Non-pigmented ciliary epithelial cell (primary cell): ENCODE results near the gene ZSCAN21.

Experiments used
- DNase-seq: peaks from one replicate; pipeline ENCODE4 v3.0.0-alpha.2; 2010; ENCODE audit warnings: low read depth

Gene ZSCAN21

GRCh38 chr7:100079024-100079560, 29.5 kb downstream of the ZSCAN21 start:
- DNase-seq, result no peak

DNA sequence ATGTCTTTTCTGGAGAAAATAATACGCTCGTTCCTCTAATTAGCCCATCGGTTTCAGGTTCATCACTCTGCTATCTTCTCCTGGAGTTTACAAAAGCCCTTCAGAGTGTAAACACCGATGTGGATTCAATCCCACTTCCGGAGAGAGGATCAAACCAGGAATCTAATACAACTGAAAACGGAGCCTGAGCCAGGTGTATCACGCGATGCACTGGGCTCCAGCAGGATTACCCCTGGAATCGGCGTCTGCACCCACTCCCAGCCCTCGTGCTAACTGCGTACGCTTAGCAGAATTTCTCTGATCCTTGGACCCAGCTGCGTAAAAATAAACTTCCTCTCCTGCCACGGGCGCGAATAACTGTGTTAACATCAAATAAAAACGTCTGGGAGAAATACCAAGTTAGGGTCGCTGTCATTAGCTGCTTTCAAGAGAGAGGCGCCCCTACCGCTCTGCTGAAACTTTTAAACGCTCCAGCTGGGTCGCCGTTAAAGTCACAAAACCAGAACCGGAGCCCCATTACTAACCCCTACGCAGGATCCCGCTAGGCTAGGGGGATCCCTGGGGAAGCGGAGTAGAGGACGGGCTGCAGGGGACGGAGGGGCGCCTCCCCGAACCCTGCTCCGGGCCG, 31.4 kb downstream of the ZSCAN21 start:
- no peak for DNase-seq

GRCh38 chr7:100081535-100082102, 32.0 kb downstream of the ZSCAN21 start, which contains the start of gene ZNF3:
Gene ZNF3 (minus strand): TSS chr7:100081723. CDS start chr7:100077357, 4,366 bp downstream.
- peak; percentile 98 for DNase-seq

DNA sequence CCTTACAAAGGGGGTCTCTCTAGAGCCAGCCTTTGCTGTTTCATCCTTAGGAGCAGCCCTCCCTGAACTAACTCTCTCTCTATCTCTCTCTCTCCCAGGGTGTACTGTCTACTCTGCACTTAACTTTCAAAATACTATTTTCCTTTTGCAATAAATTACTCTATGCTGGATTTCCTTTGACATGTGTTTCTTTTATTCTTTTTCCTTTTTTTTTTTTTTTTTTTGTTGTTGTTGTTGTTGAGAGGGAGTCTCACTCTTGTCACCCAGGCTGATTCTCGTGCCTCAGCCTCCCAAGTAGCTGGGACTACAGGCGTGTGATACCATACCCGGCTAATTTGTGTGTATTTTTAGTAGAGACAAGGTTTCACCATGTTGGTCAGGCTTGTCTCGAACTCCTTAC, 33.4 kb downstream of the ZSCAN21 start:
- DNase-seq, result no peak

DNA sequence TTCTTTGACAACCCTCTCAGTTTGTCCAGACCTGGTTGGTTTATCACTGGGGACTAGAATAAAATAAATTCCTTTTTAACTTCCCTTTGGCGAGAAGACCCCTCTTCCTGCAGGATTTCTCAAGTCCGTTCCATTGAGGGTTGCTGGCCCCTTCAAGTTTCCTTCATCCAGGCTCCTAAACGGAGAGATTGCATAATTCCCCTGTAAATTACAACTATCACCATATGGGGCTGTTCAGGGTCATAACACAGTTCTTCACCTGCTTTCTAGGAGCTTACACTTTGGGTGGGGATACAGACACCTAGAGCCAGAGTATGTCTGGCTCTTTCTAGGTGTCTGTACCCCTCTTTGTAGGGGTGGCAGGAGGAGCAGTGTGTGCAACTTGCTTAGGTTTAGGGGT, 35.9 kb downstream of the ZSCAN21 start:
- no peak for DNase-seq

DNA sequence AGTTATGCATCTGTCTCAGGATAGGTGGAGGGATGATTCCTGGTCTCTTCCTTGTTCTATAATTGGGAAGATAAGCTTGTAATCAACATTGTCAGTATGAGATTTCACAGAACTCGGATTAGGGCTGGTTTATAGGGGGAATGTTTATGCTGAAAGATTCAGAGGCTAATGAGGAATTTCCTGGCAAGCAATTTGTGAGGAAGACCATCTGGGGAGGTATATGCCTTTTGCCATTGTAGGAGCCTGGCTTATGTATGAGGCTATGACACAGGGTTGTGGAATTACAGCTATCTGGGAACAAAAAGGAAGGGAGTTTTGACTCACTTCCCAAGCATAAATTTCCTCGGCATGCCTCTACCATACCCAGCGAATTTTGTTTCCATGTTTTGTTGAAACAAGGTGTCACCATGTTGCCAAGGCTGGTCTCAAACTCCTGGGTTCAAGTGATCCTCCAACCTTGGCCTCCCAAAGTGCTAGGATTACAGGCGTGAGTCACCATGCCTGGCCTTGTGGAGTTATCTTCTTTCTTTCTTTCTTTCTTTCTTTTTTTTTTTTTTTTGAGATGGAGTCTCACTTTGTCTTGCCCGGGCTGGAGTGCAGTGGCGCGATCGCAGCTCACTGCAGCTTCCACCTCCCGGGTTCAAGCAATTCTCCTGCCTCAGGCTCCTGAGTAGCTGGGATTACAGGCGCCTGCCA, 37.6 kb downstream of the ZSCAN21 start:
- peak; percentile 95 for DNase-seq

GRCh38 chr7:100088095-100088620, 38.6 kb downstream of the ZSCAN21 start:
- DNase-seq, result no peak

- no peak for DNase-seq
These were observed 39.3 kb downstream of the ZSCAN21 start, which contains the start of gene COPS6 for GRCh38 chr7:100088621-100089457. Gene COPS6 (plus strand): TSS chr7:100088969. CDS start chr7:100088991, 22 bp downstream.

DNA sequence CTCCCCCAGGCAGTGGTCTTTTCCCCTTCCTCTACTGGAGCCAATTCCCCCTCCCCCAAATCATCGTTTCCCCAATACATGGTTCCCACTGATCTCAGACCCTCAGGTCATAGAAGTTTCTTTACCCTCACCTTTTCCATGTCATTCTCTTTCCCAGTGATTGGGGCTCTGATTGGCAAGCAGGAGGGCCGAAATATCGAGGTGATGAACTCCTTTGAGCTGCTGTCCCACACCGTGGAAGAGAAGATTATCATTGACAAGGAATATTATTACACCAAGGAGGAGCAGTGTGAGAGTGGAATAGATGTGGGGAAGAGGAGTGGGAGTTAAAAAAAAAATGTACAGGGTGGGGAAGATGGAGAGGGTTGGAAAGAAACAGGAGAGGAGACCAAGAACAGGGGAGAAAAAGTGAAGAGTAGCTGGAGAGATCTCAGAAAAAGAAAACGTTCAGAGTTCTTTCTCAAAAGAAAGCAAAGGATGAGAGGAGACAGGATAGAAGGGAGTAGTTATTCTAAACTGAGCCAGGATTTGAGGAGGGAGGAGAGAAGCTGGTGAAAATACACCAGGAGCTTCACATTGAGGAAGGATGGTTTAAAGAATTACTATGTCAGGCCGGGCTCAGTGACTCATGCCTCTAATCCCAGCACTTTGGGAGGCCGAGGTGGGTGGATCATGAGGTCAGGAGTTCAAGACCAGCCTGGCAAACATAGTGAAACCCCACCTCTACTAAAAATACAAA, 40.1 kb downstream of the ZSCAN21 start:
- no peak for DNase-seq

- no peak for DNase-seq
These were observed 41.2 kb downstream of the ZSCAN21 start for GRCh38 chr7:100090527-100091410.

DNA sequence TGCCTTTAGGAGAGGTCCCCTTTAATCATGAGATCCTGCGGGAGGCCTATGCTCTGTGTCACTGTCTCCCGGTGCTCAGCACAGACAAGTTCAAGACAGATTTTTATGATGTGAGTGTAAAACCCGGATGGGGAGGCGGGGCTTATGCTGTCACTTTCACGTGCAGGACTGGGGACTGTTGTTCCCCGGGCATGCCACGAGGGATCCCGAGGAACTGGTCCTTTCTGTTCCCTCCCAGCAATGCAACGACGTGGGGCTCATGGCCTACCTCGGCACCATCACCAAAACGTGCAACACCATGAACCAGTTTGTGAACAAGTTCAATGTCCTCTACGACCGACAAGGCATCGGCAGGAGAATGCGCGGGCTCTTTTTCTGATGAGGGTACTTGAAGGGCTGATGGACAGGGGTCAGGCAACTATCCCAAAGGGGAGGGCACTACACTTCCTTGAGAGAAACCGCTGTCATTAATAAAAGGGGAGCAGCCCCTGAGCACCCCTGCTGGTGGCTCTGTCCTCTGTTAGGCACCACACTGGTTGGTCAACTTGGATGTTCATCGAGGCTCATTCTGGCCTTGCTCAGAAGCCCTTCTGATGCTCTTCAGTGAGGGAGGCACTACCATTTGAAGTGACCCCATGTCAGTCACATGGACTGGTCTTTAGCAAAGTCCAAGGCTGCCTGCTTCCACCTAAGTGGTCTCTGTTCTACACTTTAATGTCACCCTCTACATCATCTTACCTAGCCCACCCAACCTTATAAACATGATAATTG, 42.0 kb downstream of the ZSCAN21 start:
- no peak for DNase-seq

- DNase-seq, result no peak
These were observed 43.5 kb downstream of the ZSCAN21 start for GRCh38 chr7:100093054-100093453.

DNA sequence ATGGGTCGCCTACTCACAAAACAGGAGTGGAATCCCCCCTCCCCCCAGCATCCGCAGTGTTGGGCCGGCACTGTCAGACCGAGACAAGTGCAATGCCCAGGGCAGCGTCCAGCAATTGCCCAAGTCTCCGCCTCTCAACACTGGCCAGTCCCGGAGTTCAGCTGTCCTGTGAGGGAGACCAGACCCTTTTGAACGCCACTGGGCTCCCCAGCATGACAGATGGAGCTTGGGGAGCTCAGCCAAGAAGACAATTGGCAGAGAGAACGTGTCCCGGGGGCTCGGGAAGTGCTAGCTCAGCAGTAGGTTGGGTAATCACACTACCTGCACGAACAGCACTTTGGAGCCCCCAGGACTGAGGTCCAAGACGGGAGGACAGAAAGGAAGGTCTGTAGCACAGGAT, 43.9 kb downstream of the ZSCAN21 start:
- no peak for DNase-seq

GRCh38 chr7:100093925-100094486, 44.4 kb downstream of the ZSCAN21 start:
- no peak for DNase-seq

DNA sequence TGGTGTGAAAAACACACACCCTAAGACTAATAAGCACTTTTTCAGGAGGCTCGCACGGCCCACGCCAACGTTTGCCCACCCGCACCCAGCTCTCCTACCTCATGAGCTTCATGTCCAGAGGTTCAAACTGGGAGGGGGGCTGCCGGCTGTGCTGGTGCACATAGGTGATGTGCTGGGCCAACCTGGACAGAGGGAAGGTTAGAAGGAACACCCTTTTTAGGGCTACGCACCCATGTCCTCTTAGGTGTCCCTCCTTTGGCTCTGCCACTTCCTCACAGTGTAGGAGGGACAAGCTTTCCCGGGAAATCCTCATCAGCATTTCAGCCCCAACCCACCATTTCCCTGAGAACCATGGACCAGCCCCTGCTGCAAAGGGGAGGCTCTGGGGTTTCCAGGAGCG, 45.7 kb downstream of the ZSCAN21 start:
- DNase-seq, result no peak

DNA sequence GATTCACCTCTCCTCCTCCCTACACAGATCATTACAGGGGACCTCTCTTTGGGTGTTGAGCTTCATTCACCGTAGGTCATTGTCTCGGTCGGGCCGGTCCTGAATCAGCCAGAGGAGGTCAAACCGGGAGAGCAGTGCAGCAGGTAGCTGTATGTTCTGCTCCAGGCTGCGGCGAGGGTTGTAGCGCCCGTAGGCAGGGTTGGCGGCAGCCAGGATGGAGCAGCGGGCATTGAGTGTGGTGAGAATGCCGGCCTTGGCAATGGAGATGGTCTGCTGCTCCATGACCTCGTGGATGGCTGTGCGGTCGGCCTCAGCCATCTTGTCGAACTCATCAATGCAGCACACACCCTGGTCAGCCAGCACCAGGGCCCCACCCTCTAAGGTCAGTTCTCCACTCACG, 46.1 kb downstream of the ZSCAN21 start:
- no peak for DNase-seq

DNA sequence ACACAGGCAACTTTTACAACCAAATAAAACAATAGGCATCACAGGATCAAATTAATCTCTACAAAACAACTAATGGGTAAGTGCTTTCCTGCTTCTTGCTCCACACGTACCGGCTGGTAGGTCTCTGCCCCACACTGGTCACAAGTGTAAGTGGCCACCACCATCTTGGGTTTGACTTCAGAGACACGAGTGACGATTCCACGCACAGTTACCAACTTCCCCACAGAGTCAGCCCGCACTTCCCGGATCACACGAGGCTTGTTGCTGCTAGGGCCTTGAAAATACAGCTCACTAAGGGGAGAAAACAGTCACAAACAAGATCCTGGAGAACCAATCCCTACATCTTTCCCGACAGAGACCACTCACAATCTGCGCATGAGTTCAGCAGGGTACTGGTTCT, 49.3 kb downstream of the ZSCAN21 start:
- no peak for DNase-seq

DNA sequence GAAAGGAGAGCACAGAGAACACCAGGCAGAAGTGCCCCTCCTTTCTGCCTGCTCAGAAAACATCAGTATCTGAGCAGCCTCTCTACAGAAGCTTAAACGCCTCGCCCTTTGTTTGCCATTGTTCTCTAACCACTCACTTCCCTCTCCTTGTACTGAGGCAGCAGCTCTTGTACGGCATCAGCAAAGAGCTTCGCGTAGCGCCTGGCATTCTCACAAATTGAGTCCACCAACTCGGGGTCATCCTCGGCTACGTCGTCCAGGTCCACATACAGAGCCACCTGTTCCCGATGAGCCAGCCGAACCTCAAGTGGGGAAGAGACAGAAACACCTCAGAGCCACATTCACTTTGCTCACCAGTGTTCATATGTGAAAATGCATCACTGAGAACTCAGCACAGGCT, 49.9 kb downstream of the ZSCAN21 start:
- DNase-seq, result no peak

GRCh38 chr7:100100420-100101015, 50.9 kb downstream of the ZSCAN21 start:
- DNase-seq, result peak; percentile 87
